Germinal center (tissue), 1 donor: Measurements from ENCODE around the gene ZNF536.
"Not testable (repeated sequence)": the region's sequence is repeated elsewhere in the genome, so short reads cannot be mapped to it uniquely, and the experiment has no call there.

Experiments
- DNase-seq: peaks from one replicate; pipeline ENCODE4 v3.0.0; 2012; ENCODE audit warnings: mixed read lengths, low spot score

Gene ZNF536

GRCh38 chr19:30419568-30420180, 47.5 kb downstream of the ZNF536 start:
- DNase-seq: no peak

DNA sequence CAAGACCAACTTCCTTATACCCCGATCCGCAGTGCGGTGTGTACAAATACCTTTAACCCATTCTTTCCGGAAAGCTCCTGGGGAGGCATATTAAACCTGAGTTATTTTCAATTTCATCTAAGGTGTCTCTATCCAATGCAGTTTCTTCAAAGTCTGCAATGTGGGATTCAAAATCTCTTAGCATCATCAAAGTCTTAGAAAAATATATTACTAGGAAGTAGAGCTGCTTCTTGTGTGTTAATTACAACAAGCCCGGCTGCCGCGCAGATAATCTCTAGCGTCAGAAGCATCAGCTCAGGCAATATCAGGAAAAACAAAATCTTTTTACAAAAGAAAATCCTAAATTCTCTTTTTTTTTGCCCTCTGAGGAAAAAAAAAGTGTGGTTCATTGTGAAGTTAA, 48.1 kb downstream of the ZNF536 start:
- DNase-seq: no peak

DNA sequence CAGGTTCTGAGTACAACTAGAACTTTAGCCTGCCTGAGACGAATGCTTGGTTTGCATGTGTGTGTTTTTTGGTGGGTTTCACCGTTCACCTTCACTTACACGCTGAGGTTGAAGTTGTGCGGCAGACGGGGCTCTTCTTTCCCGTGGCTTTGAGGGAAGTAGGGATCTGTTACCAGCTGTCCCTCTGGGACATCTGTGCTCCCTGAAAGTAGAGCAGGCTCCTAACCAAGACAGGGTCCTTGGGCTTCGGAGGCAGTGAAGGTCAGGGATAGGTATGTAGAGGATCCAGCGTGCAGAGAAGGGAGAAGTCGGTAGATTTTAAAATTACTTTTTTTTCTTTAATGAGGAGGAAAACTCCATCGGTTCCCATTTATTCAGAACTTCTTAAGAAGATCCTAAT, 48.7 kb downstream of the ZNF536 start:
- DNase-seq: no peak

- no peak for DNase-seq
Measured at GRCh38 chr19:30421571-30421970, 49.4 kb downstream of the ZNF536 start.

GRCh38 chr19:30423481-30423880, 51.3 kb downstream of the ZNF536 start:
- no peak for DNase-seq

- no peak for DNase-seq
Measured at GRCh38 chr19:30425885-30426838, 54.0 kb downstream of the ZNF536 start.

- no peak for DNase-seq
Measured at GRCh38 chr19:30426864-30427263, 54.7 kb downstream of the ZNF536 start.

- DNase-seq: no peak
Measured at GRCh38 chr19:30428092-30428680, 56.0 kb downstream of the ZNF536 start.

GRCh38 chr19:30428844-30429243, 56.7 kb downstream of the ZNF536 start:
- DNase-seq: no peak

DNA sequence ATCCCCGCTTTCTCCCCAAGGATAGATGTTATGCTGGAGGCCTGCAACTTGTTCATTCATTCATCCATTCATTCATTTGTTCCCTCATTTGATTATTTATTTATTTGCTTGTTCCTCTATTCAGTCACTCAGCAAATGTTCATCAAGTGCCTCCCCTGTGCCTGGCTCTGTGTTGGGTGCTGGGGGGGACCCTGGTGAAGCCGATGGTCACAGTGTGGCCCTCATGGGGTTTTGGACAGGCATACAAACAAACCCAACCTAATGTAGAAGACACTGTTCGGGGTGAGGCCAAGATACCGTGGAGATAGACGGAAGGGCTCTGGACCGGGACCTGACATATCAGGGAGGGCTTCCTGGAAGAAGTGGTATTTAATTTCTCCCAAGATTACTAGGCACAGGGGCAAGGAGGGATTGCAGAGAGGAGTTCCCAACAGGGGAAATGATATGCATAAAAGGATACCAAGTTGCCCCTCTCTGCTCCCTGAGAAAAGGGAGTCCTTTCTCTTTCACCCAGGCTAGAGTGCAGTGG, 58.1 kb downstream of the ZNF536 start:
- DNase-seq: no peak

DNA sequence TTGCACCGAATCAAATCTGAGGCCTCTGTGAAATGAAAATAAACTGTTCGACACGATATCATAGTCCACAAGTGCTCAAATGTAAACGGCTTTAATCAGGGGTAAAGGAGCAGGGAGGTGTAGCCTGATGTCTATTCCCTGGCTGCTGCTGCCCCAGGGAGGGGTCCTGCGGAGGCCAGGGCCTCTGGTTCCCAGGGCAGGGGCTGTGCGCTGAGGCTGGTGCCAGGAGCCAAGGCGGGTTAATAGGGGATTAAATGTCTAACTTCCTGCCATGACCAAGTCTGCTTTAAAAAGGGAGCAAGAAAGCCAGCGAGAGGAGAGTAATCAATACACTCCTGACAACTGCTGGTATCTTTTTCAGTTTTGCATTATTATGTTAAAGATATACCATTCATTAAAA, 59.4 kb downstream of the ZNF536 start:
- DNase-seq: no peak

DNA sequence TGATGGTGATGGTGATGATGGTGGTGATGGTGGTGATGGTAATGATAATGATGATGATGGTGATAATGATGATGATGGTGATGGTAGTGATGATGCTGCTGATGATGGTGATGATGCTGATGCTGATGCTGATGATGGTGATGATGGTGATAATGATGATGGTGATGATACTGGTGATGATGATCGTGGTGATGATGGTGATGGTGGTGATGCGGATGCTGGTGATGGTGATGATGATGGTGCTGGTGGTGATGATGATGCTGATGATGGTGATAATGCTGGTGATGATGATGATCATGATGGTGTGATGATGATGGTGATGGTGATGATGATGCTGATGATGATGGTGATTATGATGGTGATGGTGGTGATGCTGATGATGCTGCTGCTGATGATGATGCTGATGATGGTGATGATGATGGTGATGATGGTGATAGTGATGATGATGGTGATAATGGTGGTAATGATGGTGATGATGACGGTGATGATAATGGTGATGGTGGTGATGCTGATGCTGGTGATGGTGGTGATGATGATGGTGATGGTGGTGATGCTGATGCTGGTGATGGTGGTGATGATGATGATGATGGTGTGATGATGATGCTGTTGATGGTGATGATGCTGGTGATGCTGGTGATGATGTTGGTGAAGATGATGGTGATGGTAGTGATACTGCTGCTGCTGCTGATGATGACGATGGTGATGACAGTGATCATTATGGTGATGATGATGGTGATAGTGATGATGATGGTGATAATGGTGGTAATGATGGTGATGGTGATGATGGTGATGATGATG, 62.8 kb downstream of the ZNF536 start:
- no peak for DNase-seq

GRCh38 chr19:30437869-30438268, 65.7 kb downstream of the ZNF536 start:
- DNase-seq: no peak

DNA sequence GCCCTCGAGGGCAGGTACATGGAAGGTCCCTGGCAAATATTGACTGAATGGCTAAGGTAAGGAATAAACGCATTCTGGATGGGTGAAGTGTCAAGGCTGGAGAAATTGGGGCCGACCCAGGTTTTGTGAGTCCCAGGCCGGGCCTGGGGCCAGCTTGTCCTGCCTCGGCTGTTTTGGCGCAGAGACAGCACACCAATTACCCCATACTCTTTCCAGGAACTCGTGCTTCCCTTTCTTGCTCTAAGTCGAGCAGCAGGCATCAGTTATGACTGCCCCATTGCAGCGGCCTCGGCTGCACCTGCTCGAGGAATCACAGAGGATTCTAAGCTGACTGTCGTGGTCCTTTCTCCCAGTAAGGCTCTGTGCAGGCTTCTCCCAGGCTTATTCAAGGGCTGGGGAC, 67.1 kb downstream of the ZNF536 start:
- no peak for DNase-seq

- DNase-seq: no peak
Measured at GRCh38 chr19:30441011-30441410, 68.8 kb downstream of the ZNF536 start.

GRCh38 chr19:30442674-30443073, 70.5 kb downstream of the ZNF536 start:
- no peak for DNase-seq

- no peak for DNase-seq
Measured at GRCh38 chr19:30443531-30444252, 71.5 kb downstream of the ZNF536 start.

- no peak for DNase-seq
Measured at GRCh38 chr19:30444253-30444671, 72.1 kb downstream of the ZNF536 start.

DNA sequence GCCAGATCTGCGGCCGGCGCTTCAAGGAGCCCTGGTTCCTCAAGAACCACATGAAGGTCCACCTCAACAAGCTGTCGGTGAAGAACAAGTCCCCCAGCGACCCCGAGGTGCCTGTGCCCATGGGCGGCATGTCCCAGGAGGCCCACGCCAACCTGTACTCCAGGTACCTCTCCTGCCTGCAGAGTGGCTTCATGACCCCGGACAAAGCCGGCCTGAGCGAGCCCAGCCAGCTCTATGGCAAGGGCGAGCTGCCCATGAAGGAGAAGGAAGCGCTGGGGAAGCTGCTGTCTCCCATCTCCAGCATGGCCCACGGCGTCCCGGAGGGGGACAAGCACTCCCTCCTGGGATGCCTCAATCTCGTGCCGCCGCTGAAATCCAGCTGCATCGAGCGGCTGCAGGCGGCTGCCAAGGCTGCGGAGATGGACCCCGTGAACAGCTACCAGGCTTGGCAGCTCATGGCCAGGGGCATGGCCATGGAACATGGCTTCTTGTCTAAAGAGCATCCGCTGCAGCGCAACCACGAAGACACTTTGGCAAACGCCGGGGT, 72.6 kb downstream of the ZNF536 start:
- no peak for DNase-seq

DNA sequence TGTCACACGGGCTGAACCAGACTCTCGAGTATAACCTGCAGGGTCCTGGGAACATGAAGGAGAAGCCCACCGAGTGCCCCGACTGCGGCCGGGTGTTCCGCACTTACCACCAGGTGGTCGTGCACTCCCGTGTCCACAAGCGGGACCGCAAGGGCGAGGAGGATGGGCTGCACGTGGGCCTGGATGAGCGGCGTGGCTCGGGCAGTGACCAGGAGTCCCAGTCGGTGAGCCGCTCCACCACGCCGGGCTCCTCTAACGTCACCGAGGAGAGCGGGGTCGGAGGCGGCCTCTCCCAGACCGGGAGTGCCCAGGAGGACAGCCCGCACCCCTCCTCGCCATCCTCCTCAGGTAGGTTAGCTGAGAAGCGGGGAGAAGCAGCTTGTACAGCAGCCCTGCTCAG, 73.2 kb downstream of the ZNF536 start:
- no peak for DNase-seq

DNA sequence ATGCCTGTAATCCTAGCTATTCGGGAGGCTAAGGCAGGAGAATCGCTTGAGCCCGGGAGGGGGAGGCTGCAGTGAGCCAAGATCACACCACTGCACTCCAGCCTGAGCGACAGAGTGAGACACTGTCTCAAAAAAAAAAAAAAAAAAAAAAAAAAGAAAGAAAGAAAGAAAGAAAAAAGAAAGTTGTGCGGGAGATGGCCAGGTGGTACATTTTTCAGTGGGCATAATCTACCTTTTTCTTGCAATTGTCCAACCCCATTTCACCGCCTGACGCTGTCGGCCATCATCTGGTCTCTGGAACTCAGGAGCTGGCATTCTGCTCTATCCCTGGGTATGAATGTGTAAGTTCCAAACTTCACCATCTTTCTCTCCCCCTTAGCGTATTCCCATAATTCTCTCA, 73.9 kb downstream of the ZNF536 start:
- DNase-seq: not testable (repeated sequence)
